ENCODE measurements around the gene MERTK. TPM values are rescaled to one million over a fixed set of nuclear protein-coding genes. Genes with fewer than 3 reads are reported as not detected.
"Not testable (repeated sequence)": the region's sequence is repeated elsewhere in the genome, so short reads cannot be mapped to it uniquely, and the experiment has no call there.

Gene MERTK
- polyA plus RNA-seq, 1 donor: 22.9 TPM

DNA sequence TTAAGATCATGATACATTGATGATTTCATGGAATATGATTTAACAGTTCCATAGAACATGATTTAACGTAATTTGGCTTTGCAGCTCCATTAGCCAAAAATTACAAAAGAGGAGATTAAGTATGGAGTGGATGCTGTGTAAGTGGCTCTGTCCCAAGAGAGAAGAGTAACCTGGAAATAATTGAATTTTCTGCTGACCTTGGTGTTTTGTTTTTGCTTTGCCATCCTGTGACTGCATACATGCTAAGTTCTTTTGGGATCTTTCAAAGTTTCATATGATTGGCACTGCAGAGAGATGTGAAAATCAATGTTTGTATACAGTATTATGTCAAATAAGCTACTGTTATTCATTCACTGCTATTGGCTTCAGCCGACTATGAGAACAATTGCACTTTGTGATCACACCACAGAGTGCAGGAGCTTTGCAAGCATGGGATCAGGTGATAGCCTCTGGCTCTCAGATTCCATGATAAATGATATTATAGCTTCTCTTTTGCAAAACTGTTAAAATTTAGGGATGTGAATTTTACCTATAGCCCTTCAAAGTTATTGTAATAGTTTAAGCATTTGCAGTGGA, 110.6 kb downstream of the MERTK start:
- DNase-seq: no peak

DNA sequence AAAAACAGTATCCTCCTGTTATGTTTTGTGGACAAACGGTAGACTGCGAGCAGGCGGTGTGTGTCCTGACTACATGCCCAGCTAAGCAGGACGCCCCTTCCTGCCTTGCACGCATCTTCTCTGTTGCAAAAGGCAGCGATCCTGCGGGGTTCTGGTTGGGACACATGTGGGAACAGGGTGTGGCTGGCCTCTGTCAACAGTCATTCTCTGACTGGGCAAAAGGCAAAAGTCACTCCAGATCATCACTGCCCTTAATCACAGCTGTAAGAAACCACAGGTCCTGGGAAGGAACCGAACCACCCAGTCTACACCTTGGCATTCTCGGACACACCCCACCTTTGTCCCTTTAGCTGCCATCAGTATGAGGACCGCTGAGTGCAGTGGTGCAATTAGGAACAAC, 112.3 kb downstream of the MERTK start:
- DNase-seq: no peak

DNA sequence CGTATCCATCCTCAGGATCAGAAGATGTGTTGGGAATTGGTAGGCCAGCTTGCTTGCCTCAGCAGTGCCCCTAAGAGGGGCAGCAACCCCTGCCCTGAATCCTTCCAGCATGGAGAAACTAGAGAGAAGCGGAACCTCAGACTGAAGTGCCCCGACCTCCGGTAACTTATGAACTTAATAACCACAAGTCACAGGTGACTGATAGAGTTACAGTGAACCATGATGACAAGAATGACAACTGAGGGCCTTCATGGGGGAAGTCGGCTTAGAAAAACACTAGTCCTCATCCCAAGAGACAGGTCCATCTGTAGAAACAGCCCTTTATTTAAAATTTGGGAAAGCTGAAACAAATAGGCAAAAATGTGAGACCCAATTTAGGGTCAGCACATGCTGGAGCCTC, 114.1 kb downstream of the MERTK start:
- no peak for DNase-seq

DNA sequence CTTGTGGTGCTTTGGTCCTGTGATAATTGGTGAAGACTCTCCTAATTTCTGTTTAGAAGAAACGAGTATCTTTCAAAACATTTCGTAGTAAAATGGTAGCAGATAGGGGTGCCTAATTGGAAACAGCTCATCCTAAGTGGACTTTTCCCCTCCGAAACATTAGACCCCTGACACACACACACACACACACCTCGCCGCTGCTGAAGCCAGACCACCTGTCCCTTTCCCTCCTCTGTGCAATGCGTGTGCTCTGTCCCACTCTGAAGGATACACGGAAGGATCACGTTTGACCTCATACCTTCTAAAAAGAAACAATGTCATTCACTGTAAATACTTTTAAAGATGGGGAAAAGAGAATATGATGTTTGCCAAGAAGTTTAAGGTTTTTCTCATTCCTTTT, 120.4 kb downstream of the MERTK start:
- DNase-seq: no peak

DNA sequence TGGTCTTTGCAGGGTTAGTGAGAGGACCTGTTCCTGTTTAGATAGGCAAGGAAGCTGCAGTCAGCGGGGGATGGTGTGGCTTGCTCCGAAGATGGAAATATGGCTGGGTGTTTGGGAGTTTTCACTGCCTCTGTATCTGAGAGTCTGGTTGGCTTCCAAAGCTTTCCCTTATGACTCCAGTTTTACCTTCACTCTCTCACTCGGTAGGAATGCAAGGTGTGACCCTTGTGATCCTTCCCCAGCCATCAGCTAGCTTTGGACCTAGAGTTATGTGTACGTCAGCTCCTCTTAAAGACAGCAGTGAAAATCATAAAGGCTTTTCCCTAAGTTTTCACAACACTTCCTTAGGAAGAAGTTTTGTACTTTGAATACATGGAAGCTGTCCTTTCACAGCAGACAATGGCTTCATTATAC, 121.2 kb downstream of the MERTK start:
- DNase-seq: no peak

DNA sequence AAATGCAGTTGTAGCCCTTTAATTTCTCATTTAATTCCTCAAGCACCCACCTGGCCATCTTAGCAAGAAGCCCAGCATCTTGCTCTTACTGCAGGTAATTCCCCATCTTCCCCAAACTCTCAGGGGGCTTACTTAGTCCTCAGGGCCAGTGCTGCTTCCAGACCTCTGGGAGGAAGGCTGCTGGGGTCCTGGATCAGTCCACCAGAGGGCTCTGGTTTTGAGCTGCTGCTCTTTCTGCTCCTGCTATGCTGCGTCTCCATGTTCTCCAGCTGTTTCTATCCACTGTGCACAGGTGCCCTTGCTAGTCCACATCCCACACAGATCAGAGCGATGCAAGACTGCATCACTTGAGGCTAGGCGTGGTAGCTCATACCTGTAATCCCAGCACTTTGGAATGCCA, 122.2 kb downstream of the MERTK start:
- DNase-seq: no peak

DNA sequence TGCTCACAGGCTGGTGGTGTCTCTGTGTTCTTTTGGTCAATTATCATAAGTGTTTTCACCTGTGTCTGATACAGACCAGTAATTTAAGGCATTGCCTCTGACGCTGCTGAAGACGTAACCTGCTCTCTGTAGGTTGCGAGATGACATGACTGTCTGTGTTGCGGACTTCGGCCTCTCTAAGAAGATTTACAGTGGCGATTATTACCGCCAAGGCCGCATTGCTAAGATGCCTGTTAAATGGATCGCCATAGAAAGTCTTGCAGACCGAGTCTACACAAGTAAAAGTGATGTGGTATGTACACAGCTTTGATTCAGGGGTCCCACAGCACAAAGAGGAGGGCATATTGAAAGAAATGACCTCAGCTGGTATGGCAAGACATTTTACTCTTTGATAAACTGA, 122.9 kb downstream of the MERTK start:
- no peak for DNase-seq

DNA sequence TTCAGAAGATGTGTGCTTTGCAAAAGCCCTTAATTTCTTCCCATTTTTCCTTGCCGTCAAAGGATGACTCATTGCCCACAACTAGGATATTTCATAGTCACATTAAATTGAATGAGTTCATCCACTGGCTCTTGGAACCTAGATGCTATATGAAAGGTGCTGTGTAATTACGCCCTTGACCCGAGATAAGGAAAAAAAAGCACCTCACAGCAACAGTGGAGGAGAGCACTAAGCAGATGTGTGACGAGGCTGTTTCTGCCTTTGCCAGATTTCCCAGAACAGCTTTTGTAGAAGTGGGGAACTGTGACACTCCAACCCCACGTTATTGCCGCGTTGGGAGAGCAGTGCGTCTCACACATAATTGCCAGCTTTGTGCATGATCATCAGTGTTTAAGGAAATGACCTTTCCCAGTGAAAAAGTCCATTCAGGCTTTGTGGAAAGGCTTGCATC, 123.4 kb downstream of the MERTK start:
- no peak for DNase-seq

DNA sequence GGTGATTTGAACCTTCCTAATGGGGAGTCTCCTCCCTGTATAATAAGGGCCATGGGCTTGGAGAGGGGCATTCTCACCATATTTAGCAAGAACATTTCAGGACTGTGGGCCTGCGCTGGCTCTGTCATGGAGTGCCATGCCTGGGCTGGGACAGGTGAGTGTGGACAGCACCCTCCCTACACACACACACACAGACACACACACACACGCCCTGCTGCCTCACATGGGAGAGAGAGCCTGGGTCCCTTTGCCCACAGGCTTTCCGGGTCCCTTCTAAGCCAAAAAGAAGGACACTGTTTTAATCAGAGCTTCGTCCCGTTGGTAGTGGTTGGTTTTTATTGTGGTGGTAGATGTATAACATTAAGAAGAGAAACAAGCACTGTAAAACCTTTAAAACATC, 125.3 kb downstream of the MERTK start:
- DNase-seq: no peak

DNA sequence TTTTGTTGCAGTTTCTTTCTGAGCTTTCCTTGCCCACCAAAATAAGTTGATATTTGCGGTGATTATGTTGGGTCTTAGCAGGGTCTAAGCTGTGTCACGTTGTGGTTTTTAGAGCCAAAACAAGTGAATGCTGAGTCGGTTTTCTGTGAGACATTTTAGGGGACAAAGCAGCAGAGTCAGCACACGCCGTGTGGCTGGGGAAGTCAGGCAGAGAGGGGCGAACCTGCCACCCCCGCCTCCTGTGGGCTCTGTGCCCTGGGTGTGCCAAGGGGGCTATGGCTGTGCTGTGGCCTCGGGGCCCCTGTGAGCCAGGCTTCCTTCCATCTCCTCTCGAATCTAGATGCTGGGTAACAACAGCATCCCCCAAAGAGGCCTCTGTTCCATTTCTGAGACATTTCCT, 125.8 kb downstream of the MERTK start:
- no peak for DNase-seq

DNA sequence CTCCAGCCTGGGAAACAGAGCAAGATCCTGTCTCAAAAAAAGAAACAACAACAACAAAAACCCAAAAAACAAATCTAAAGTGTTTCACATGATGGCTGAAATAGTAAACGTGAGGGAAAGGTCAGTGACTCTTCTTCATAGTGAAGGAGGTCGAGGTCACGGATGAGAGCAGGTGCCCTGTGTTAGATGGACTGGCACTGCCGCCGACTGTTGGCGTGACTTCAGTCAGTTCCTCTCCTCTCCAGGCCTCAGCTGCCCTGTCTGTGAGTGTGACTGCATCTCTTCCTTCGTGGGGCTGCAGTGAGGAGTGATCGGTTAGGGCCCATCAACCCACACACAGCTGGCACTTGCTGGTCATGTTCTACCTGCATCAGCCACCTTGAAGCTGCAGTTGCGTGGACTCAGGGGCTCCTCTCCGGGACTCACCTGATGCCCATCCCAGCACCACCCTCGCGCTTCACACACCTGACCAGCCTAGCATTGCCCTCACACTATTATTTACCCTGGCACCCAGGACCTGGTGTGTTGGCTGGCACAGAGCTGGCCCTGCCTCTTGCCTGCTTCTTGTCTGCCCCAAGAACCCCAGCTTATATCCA, 126.6 kb downstream of the MERTK start:
- no peak for DNase-seq

DNA sequence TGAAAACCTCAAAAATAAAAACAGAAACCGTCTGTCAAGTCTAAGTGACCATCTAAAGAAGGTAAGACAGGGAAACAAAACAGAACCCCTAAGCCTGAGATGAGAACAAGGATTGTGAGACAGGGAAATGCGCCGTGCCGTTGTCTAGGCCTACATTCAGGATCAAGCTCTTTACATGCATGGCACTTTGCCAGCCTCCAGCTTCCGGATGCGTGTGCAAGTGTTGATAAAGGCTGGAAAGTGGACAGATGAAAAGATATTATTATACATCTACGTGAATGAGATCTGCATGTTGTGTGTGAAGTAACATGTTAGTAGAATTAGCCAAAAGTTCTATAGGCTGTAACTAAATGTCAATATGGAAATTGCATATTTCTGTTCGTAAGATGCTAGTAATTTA, 128.1 kb downstream of the MERTK start:
- DNase-seq: no peak

DNA sequence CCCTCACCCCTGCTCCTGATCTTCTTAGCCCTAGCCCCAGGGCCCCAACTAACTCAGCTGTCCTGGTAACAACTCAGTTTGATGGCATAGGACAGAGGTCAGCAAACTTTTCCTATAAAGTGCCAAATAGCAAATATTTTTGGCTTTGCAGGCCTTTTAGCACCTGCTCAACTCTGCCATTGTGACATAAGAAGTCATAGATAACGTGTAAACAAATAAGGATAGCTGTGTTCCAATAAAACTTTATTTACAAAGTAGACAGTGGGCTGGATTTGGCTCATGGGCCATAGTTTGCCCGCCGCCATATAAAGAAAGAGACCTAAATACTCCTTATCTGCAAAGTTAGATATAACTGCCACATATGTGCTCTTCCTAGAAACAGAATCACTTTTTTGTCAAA, 129.4 kb downstream of the MERTK start:
- no peak for DNase-seq

DNA sequence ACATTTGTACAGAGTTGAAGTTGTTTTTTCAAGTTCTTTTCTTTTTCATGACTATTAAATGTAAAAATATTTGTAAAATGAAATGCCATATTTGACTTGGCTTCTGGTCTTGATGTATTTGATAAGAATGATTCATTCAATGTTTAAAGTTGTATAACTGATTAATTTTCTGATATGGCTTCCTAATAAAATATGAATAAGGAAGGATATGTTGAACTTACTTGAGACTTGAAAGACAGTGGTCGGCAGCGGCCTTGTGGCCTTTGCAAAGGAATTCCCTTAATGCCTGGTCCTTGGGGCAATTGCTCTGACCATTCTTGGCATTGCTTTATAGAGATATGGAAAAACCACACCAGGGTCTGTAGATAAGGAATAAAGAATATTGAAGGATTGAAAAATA, 130.8 kb downstream of the MERTK start:
- no peak for DNase-seq

DNA sequence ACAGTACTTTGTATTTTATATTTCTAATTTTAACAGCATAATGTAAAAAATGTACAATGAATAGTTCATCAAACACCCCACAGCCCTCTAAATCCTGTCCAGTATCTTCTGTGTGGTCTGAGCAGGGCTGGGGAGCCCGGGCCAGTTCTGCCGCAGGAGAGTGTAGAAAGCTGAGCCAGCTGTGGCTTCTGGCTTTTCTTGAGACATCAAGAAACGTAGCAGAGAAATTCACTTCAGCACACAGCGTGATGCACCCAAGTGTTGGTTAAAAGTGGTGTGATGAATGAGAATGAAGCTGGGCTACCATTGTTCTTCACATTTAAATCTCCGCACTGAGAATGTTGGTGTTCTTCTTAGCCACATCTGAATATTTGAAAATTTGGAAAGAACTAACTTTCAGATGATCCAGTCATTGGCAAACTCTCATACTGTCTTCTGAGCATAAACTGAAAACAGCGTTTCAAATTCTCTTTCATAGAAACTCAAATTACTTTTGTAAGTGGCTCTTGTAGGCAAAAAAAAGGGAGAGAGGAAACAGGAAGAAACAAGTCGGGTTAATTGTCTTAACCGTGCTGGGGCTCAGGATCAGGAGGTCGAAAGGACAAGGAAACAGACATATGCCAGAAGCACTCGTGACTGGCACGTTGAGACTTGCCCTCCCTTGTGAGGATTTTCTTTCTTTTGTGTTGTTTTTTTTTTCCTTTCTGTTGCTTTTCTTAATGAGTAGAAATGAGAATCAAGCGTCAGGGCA, 133.2 kb downstream of the MERTK start:
- no peak for DNase-seq

DNA sequence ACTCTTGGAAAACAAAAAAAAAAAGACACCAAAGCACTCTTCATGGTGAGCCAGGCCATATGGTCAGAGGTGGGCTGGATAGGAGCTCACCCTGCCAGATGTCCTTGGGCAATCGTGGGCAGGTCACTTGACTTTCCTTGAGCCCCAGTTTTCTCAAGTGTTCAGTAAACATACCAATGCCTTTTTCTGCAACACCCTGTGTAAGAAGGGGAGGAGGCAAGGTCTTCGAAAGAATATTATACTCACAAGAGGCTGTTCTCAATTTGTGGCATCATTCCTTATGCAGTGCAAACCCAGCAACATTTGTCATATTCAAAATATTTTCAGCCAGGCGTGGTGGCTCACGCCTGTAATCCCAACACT, 133.8 kb downstream of the MERTK start:
- no peak for DNase-seq

DNA sequence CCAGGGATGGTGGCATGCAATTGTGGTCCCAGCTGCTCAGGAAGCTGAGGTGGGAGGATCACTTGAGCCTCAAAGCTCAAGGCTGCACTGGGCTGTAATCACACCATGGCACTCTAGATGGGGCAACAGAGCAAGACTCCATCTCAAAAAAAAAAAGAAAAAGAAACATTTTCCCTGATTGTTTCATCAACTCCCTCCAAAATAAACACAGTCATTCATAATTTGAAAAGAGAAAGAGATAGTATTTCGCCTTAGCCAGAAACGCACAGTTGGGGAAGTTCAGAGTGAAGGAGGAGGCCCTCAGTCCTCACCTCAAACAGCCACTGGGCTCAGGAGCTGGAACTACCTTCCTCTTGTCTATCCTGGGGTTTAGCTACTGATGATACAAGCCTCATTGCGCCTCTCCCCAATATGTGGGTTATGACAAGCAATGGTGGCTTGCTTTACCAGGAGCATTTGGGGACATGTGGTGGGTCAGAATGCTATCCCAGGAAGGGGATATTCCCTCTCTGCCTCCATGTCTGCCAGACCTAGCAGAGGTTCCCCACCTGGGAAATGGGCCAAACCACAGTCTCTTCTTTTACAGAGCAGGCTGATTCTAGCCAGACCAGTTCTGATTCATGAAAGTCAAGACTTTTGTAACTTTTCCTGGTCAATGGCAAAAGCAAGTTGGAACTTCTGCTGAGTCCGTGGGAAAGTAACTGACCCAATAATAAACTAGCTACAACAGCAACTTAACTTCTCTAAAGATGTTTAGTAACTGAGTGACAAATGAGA, 134.5 kb downstream of the MERTK start:
- DNase-seq: no peak

DNA sequence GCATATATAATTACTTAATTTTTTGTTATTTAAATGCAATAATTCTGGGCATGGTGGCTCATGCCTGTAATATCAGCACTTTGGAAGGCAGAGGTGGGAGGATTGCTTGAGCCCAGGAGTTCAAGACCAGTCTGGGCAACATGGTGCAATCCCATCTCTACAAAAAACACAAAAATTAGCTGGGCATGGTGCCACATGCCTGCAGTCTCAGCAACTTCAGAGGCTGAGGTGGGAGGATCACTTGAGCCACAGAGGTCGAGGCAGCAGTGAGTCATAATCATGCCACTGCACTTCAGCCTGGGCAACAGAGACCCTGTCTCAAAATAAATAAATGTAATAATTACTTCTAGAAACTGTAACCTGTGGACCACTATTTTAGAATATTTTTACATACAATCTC, 135.2 kb downstream of the MERTK start:
- no peak for DNase-seq

DNA sequence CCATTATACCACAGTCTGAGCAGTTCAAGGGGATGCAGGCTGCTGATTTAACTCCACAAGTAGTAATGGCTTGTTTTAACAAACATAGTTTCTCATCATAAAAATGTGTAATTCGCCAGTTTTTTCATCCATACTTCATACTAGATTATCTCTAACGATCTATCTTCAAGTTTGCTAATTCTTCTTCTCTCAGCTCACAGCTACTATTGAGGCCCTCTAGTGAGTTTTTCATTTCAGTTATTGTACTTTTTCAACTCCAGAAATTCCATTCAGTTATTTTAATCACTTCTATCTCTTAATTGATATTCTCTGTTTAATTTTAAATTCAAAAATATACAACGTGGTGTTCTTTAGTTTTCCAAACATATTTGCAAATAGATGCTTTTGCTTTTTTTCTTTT, 136.5 kb downstream of the MERTK start:
- DNase-seq: no peak

DNA sequence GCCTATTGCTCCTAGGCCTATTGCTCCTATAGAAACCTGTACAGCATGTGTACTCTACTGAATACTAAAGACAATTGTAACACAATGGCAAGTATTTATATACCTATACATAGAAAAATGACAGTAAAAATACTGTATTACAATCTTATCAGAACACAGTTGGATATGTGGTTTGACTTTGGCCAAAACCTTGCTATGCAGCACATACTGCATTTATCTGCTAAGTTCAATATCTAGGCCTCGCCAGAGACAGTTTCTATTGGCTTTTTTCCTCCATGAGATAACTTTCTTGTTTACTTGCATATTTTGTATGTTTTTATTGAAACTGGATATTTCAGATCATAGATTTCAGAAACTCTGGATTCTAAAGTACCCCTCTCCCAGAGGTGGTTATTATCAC, 137.4 kb downstream of the MERTK start:
- no peak for DNase-seq

DNA sequence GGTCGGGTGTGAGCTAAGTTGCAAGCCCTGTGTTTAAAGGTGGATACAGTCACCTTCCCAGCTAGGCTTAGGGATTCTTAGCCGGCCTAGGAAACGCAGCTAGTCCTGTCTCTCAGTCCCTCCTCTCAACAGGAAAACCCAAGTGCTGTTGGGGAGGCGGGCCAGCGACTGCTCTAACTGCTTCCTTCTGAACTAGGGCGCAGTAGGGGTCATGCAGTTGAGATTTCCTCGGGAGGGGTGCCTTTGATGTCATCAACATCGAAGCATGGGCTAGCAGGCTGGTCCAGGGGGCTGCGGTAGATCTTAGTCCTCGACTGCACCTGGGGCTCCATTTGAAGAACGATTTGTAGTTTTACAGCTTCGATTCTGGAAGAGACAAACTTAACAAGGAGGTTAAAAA, 141.1 kb downstream of the MERTK start:
- not testable (repeated sequence) for DNase-seq

DNA sequence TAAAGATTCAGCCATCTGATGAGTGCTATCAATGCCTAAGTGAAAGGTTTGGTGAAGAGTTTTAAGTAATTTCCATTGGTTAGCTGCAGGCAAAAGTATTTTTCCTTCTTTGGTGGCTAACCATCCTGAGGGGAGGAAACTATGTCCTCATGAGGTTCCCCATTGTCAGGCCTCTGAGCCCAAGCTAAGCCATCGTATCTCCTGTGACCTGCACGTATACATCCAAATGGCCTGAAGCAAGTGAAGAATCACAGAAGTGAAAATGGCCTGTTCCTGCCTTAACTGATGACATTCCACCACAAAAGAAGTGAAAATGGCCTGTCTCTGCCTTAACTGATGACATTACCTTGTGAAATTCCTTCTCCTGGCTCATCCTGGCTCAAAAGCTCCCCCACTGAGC, 141.7 kb downstream of the MERTK start:
- DNase-seq: not testable (repeated sequence)

DNA sequence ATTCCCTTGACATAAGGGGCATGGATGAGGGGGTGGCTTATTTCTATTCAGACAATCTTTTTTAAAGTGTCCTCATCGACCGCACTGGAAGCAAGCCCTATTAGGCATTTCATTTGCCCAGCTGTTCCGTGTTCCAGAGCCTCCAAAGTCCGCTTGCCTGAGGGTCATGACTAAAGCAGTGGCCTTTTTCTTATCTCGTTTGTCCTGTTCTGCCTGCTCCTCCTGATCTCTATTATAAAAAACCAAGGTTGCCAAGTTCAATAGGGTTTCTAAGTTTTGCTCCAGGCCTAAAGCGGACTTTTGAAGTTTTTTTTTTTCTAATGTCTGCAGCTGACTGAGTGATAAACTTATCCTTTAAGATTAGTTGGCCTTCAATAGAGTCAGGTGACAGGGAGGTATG, 143.1 kb downstream of the MERTK start:
- not testable (repeated sequence) for DNase-seq

Data from left kidney (tissue), 2 donors.